SK-N-SH (cell line): Measurements from ENCODE around the gene TRIM4. TPM values are rescaled to one million over a fixed set of nuclear protein-coding genes. Genes with fewer than 3 reads are reported as not detected.

Source experiments
- CTCF ChIA-PET: fragments of 300-600, 350-600 bp; formaldehyde crosslinking; extraction: SDS; loops from one replicate; lab custom pipeline; 2021; lab: Yijun Ruan, JAX
- POLR2A ChIA-PET: fragments of 350-600 bp; sonication (Branson Sonifier 250); formaldehyde crosslinking; extraction: SDS; loops from one replicate; lab custom pipeline; 2020; ENCODE audit warnings: antibody characterized with exemption, inconsistent platforms; lab: Yijun Ruan, JAX
- DNase-seq: peaks from one replicate; pipeline ENCODE4 v3.0.0; 2012
- H2AFZ ChIP-seq: fragments of 200-600 bp; sonication (generic); 2 replicates; pipeline ENCODE4 v1.8.1; 2016; ENCODE audit warnings: antibody characterized with exemption, mild to moderate bottlenecking, low read depth
- H3F3A ChIP-seq: fragments of 200-600 bp; sonication (generic); replicated peaks from 2 replicates; pipeline ENCODE3; 2016; ENCODE audit warnings: antibody characterized with exemption, mild to moderate bottlenecking; ENCODE audit not compliant: insufficient read depth
- H3K27ac ChIP-seq, 2 experiments: fragments of 200-500 bp in 1 of 2; fragments of 200-600 bp in 1 of 2; sonication (Bioruptor generic) in 1 of 2; sonication (generic), shearing (Covaris generic) in 1 of 2; 2 replicates each; pipeline versions ENCODE4 v1.5.1 to v1.6.1; 2014 to 2016; ENCODE audit warnings: low read depth in 2 of 2, inconsistent platforms in 1 of 2, low read length in 1 of 2, mild to moderate bottlenecking in 1 of 2, mixed read lengths in 1 of 2
- H3K27me3 ChIP-seq: fragments of 200-600 bp; sonication (generic), shearing (Covaris generic); 2 replicates; pipeline ENCODE4 v1.6.1; 2016; ENCODE audit warnings: mixed run types; ENCODE audit not compliant: insufficient read depth
- H3K36me3 ChIP-seq, 2 experiments: fragments of 200-500 bp in 1 of 2; fragments of 200-600 bp in 1 of 2; sonication (Bioruptor generic) in 1 of 2; sonication (generic) in 1 of 2; replicated peaks in 1 of 2; 2 replicates each; pipeline versions ENCODE3 to v1.5.1; 2014 to 2016; ENCODE audit warnings: low read length in 1 of 2, mild to moderate bottlenecking in 1 of 2; ENCODE audit not compliant: insufficient read depth in 2 of 2, control insufficient read depth in 1 of 2
- H3K4me1 ChIP-seq, 2 experiments: fragments of 200-500 bp in 1 of 2; fragments of 200-600 bp in 1 of 2; sonication (Bioruptor generic) in 1 of 2; sonication (generic), shearing (Covaris generic) in 1 of 2; 2 replicates each; pipeline versions ENCODE4 v1.5.1 to v1.6.1; 2014 to 2016; ENCODE audit warnings: low read depth in 1 of 2, low read length in 1 of 2, mixed run types in 1 of 2; ENCODE audit not compliant: insufficient read depth in 2 of 2, control insufficient read depth in 1 of 2
- H3K4me2 ChIP-seq: fragments of 200-600 bp; sonication (generic), shearing (Covaris generic); 2 replicates; pipeline ENCODE4 v1.6.1; 2017; ENCODE audit warnings: mixed run types
- H3K4me3 ChIP-seq, 2 experiments: fragments of 200-500 bp in 1 of 2; fragments of 200-600 bp in 1 of 2; sonication (Bioruptor generic) in 1 of 2; sonication (generic), shearing (Covaris generic) in 1 of 2; 2 replicates each; pipeline versions ENCODE4 v1.5.1 to v1.8.1; 2014 to 2016; ENCODE audit warnings: low read depth in 2 of 2, inconsistent platforms in 1 of 2, low read length in 1 of 2, mild to moderate bottlenecking in 1 of 2, mixed read lengths in 1 of 2, moderate library complexity in 1 of 2
- H3K79me2 ChIP-seq: fragments of 200-600 bp; sonication (generic); 2 replicates; pipeline ENCODE4 v1.8.1; 2017; ENCODE audit warnings: mild to moderate bottlenecking; ENCODE audit not compliant: insufficient read depth
- H3K9ac ChIP-seq: fragments of 200-600 bp; sonication (generic); 2 replicates; pipeline ENCODE4 v1.6.1; 2017; ENCODE audit warnings: mixed run types
- H3K9me2 ChIP-seq: fragments of 200-600 bp; sonication (generic); 2 replicates; pipeline ENCODE4 v1.6.1; 2017; ENCODE audit warnings: mixed run types
- H3K9me3 ChIP-seq: fragments of 200-600 bp; sonication (generic); 2 replicates; pipeline ENCODE4 v1.6.1; 2017; ENCODE audit warnings: mixed run types, mild to moderate bottlenecking, moderate library complexity
- H4K20me1 ChIP-seq: fragments of 200-600 bp; sonication (generic); 2 replicates; pipeline ENCODE4 v1.6.1; 2017; ENCODE audit warnings: mild to moderate bottlenecking, mixed run types; ENCODE audit not compliant: insufficient read depth
- ELF1 ChIP-seq: IDR thresholded peaks from 2 replicates; pipeline ENCODE4 v1.4.0; 2012
- EP300 ChIP-seq, 2 experiments: IDR thresholded peaks; 2 replicates each; pipeline versions ENCODE4 v1.4.0 to v1.6.1; 2012; ENCODE audit warnings: borderline replicate concordance in 1 of 2, low read depth in 1 of 2, low read length in 1 of 2
- EZH2phosphoT487 ChIP-seq: fragments of 200-600 bp; sonication (generic); IDR thresholded peaks from 2 replicates; pipeline ENCODE4 v1.6.1; 2017; ENCODE audit warnings: low read depth, mixed run types, mild to moderate bottlenecking, antibody characterized with exemption, moderate library complexity, borderline replicate concordance
- FOSL2 ChIP-seq: IDR thresholded peaks from 2 replicates; pipeline ENCODE4 v1.4.0; 2012; ENCODE audit warnings: low read depth, mild to moderate bottlenecking, moderate library complexity, borderline replicate concordance
- GABPA ChIP-seq: IDR thresholded peaks from 2 replicates; pipeline ENCODE4 v1.4.0; 2012; ENCODE audit warnings: low read depth, mild to moderate bottlenecking
- JUND ChIP-seq: IDR thresholded peaks from 2 replicates; pipeline ENCODE4 v1.4.0; 2012
- MEF2A ChIP-seq: IDR thresholded peaks from 2 replicates; pipeline ENCODE4 v1.4.0; 2012; ENCODE audit warnings: low read depth, borderline replicate concordance
- MXI1 ChIP-seq: IDR thresholded peaks from 2 replicates; pipeline ENCODE4 v1.6.1; 2012; ENCODE audit warnings: mild to moderate bottlenecking, low read depth, low read length, improper control_type of control experiment
- NFIC ChIP-seq: IDR thresholded peaks from 2 replicates; pipeline ENCODE4 v1.4.0; 2012; ENCODE audit warnings: borderline replicate concordance
- NRF1 ChIP-seq: IDR thresholded peaks from 2 replicates; pipeline ENCODE4 v1.6.1; 2012; ENCODE audit warnings: low read depth, mild to moderate bottlenecking, low read length
- POLR2AphosphoS5 ChIP-seq: IDR thresholded peaks from 2 replicates; pipeline ENCODE4 v1.6.1; 2012; ENCODE audit warnings: low read depth, low read length
- RCOR1 ChIP-seq: fragments of 150-350 bp; IDR thresholded peaks from 2 replicates; pipeline ENCODE4 v1.6.1; 2017; ENCODE audit warnings: antibody characterized with exemption, low read length
- RFX5 ChIP-seq: IDR thresholded peaks from 2 replicates; pipeline ENCODE4 v1.6.1; 2012; ENCODE audit warnings: mild to moderate bottlenecking, improper control_type of control experiment, low read length
- SIN3A ChIP-seq: IDR thresholded peaks from 2 replicates; pipeline ENCODE4 v1.6.1; 2012; ENCODE audit warnings: low read depth, mild to moderate bottlenecking, low read length, moderate library complexity, borderline replicate concordance
- TAF1 ChIP-seq: IDR thresholded peaks from 2 replicates; pipeline ENCODE4 v1.6.1; 2012; ENCODE audit warnings: low read depth, mild to moderate bottlenecking, low read length, moderate library complexity, borderline replicate concordance
- TCF12 ChIP-seq: IDR thresholded peaks from 2 replicates; pipeline ENCODE4 v1.4.0; 2012
- USF2 ChIP-seq: fragments of 150-350 bp; IDR thresholded peaks from 2 replicates; pipeline ENCODE4 v1.6.1; 2017; ENCODE audit warnings: antibody characterized with exemption, low read length, low read depth, borderline replicate concordance
- WGBS: methylation state at CpG from one replicate; pipeline ENCODE4 v1.1.6; 2017; ENCODE audit warnings: low lambda C conversion rate; 5-methylcytosine and 5-hydroxymethylcytosine counted together
- polyA plus RNA-seq, 3 experiments: library from polyadenylated mRNA; depleted of rRNA; stranded (reverse); fragments of >200 nt; gene quantifications; 2 replicates each; pipeline ENCODE4 v1.2.3, GENCODE V29; 2012
- TF ChIP-seq, protein P1 (sequence below): IDR thresholded peaks from 2 replicates; pipeline ENCODE4 v1.4.0; 2012; ENCODE audit warnings: low read depth, borderline replicate concordance
- TF ChIP-seq, protein P2 (sequence below): IDR thresholded peaks from 2 replicates; pipeline ENCODE4 v1.4.0; 2012; ENCODE audit warnings: low read depth
- TF ChIP-seq, protein P3 (sequence below): IDR thresholded peaks from 2 replicates; pipeline ENCODE4 v1.4.0; 2012; ENCODE audit warnings: low read depth, borderline replicate concordance

Gene TRIM4
- polyA plus RNA-seq, 1 of the 3 experiments (the other 2 are of a cell fraction), result 6.6 TPM

DNA sequence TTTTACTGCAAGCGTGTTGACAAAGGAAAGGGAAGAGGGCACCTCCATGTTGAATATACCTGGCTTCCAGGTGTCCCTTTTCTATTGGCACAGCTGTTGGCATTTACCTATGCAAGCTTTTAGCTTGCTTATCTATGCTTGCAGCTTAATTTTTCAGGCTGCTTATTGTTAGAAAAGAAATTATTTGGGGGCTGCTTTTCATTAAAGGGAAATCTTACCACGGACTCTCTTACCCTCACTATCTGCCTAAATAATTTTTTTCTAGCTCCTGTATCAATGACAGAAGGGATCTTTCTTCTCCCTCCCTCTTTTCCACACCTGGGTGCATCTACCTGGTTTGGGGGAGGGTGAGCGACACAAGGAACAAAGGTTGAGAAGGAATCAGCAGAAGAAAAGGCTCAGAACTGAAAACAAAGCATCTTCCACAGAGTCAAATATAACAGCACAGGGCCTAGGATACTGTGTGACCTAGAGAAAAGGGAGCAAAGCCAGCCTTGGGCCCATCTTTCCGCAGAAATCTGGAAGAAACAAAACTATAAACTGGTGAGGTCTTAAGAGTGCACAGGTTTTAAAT is 25.3 kb upstream of the TRIM4 start (continued):
- TF ChIP-seq SIN3A (no peak), JUND (no peak), TCF12 (no peak), USF2 (no peak), NFIC (no peak), MEF2A (no peak), RFX5 (no peak)

- Histone ChIP-seq H3F3A (no peaks in the 10 kb centered on the region), H2AFZ (no peak overlapping the region), H3K4me3 (no peak overlapping the region), H3K4me1 (no peaks in the 10 kb centered on the region), H3K9me2 (no peaks in the 10 kb centered on the region), H3K9me3 (no peaks in the 10 kb centered on the region), H4K20me1 (no peaks in the 10 kb centered on the region), H3K9ac (no peak overlapping the region), H3K27me3 (0 out of 2 replicates have a peak, but pooled peaks cover 5% of the 10 kb centered on the region), H3K79me2 (no peaks in the 10 kb centered on the region), H3K27ac (no peak overlapping the region), H3K36me3 (no peaks in the 10 kb centered on the region), H3K4me2 (no peak overlapping the region)
- DNase-seq, result no peak
- ChIA-PET CTCF (interaction anchor here (0.9 to 1.9 kb wide), 6 partner anchors 14 to 51 kb away, joined by 3 to 7 read pairs (median 4); partner anchors contain the start of gene GJC3), POLR2A (no interaction called here)
- TF ChIP-seq, protein P1, sequence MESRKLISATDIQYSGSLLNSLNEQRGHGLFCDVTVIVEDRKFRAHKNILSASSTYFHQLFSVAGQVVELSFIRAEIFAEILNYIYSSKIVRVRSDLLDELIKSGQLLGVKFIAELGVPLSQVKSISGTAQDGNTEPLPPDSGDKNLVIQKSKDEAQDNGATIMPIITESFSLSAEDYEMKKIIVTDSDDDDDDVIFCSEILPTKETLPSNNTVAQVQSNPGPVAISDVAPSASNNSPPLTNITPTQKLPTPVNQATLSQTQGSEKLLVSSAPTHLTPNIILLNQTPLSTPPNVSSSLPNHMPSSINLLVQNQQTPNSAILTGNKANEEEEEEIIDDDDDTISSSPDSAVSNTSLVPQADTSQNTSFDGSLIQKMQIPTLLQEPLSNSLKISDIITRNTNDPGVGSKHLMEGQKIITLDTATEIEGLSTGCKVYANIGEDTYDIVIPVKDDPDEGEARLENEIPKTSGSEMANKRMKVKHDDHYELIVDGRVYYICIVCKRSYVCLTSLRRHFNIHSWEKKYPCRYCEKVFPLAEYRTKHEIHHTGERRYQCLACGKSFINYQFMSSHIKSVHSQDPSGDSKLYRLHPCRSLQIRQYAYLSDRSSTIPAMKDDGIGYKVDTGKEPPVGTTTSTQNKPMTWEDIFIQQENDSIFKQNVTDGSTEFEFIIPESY, result no peak
- no peak for TF ChIP-seq NFIC
- TF ChIP-seq JUND, result no peak
- TF ChIP-seq, protein P2, sequence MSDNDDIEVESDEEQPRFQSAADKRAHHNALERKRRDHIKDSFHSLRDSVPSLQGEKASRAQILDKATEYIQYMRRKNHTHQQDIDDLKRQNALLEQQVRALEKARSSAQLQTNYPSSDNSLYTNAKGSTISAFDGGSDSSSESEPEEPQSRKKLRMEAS, result no peak
- no peak for TF ChIP-seq ELF1
- no peak for TF ChIP-seq RCOR1
- TF ChIP-seq EZH2phosphoT487, result no peak
- no peak for TF ChIP-seq MXI1
- no peak for TF ChIP-seq GABPA
- no peak for TF ChIP-seq POLR2AphosphoS5
- TF ChIP-seq MEF2A, result no peak
- no peak for TF ChIP-seq FOSL2
- no peak for TF ChIP-seq EP300 (IDR thresholded peaks at IDR 0.05; ENCODE audit: borderline replicate concordance in 1 of 2, low read depth in 1 of 2, low read length in 1 of 2)
- TF ChIP-seq TAF1, result no peak
- TF ChIP-seq, protein P3, sequence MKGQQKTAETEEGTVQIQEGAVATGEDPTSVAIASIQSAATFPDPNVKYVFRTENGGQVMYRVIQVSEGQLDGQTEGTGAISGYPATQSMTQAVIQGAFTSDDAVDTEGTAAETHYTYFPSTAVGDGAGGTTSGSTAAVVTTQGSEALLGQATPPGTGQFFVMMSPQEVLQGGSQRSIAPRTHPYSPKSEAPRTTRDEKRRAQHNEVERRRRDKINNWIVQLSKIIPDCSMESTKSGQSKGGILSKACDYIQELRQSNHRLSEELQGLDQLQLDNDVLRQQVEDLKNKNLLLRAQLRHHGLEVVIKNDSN, result no peak
- TF ChIP-seq NRF1, result no peak
- WGBS, result 15% methylated on average over 14 of the region's 14 CpGs
Observed at GRCh38 chr7:99943641-99944496, 24.5 kb upstream of the TRIM4 start.
